ENCODE measurements around the gene GNA12. TPM values are rescaled to one million over a fixed set of nuclear protein-coding genes. Genes with fewer than 3 reads are reported as not detected.

GNA12 gene
- total RNA-seq, 4 donors from 2014 or later, result 4.6 to 14.0 (median 8.9) TPM

GRCh38 chr7:2864204-2864985 is 20.3 kb upstream of the GNA12 start:
- intact Hi-C loops (cut with DNase I; ENCODE audit: low total_unique reads), result no loop called here
- H3K4me3 ChIP-seq (ENCODE audit: low read depth, poor library complexity, severe bottlenecking), result no peak overlapping the region
- no peak for DNase-seq (ENCODE audit: low spot score in 2 of 2)
- TF ChIP-seq CTCF (IDR thresholded peaks at IDR 0.05), result no peak
- no peak for TF ChIP-seq POLR2A (IDR thresholded peaks at IDR 0.05)
- 84 to 86% methylated on average over 12 of the region's 12 CpGs for WGBS, 2 donors

GRCh38 chr7:2863461-2864066 is 19.5 kb upstream of the GNA12 start:
- TF ChIP-seq POLR2A (IDR thresholded peaks at IDR 0.05), result no peak
- TF ChIP-seq CTCF (IDR thresholded peaks at IDR 0.05), result no peak
- 46 to 55% methylated on average over 14 to 16 of the region's 18 CpGs for WGBS, 2 donors
- peak; percentile 65 to 94 for DNase-seq (ENCODE audit: low spot score in 2 of 2)
- no peak overlapping the region for H3K4me3 ChIP-seq (ENCODE audit: low read depth, poor library complexity, severe bottlenecking)
- intact Hi-C loops (cut with DNase I; ENCODE audit: low total_unique reads), result no loop called here

DNA sequence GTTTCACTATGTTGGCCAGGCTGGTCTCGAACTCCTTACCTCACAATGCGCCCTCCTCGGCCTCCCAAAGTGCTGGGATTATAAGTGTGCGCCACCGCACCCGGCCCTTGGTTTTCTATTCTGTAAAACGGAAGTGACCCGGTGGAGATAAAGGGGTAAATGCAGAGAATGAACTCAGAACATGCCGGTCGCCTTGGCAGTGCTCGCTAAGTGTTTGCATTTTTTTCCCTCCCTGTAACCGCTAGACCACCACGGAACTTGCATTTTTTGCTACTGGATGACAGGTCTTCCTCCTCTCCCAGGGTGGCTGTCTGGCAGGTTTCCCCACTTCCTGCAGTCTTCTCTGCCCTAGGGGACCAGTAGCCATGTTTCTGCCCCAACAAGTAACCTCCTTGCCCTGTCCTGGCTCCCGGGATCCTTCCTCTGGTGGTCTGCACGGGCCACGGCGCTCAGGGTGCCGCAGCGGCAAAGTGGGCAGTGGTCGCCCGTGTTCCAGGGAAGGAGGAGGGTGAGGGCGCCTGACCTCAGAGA is 18.8 kb upstream of the GNA12 start:
- TF ChIP-seq POLR2A (IDR thresholded peaks at IDR 0.05) (no peak), CTCF (IDR thresholded peaks at IDR 0.05) (no peak)
- WGBS, 2 donors, result 83 to 88% methylated on average over 22 of the region's 22 CpGs
- intact Hi-C loops (cut with DNase I; ENCODE audit: low total_unique reads), result no loop called here
- no peak overlapping the region for H3K4me3 ChIP-seq (ENCODE audit: low read depth, poor library complexity, severe bottlenecking)
- DNase-seq (ENCODE audit: low spot score in 2 of 2), result no peak

GRCh38 chr7:2861509-2861908 is 17.4 kb upstream of the GNA12 start:
- intact Hi-C loops (cut with DNase I; ENCODE audit: low total_unique reads), result no loop called here
- no peak for DNase-seq (ENCODE audit: low spot score in 2 of 2)
- no peak overlapping the region for H3K4me3 ChIP-seq (ENCODE audit: low read depth, poor library complexity, severe bottlenecking)
- 89 to 91% methylated on average over 4 of the region's 4 CpGs for WGBS, 2 donors
- no peak for TF ChIP-seq CTCF (IDR thresholded peaks at IDR 0.05)
- TF ChIP-seq POLR2A (IDR thresholded peaks at IDR 0.05), result no peak

DNA sequence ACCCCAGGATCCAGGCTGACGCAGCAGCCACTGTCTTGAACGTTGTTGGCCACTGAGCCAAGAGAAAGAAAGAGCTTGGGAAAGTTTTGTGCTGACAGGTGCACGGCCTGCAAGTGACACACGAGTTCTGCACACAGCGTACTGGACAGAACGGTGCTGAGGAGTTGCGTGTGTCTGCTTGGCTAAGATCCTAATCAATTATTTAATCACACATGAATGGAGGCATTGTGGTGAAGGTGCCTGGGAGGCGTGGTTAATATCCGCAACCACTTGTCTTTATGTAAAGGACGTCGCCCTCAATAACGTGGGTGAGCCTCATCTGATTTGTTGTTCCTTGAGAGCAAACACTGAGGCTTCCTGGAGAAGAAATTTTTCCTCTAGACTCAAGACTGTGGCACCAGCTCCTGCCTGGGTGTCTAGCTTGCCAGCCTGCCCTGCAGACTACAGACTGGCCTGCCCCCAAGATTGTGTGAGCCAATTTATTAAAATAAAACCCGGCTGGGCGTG is 16.6 kb upstream of the GNA12 start:
- TF ChIP-seq CTCF (IDR thresholded peaks at IDR 0.05) (no peak), POLR2A (IDR thresholded peaks at IDR 0.05) (no peak)
- H3K4me3 ChIP-seq (ENCODE audit: low read depth, poor library complexity, severe bottlenecking), result no peak overlapping the region
- WGBS, 2 donors, result 53 to 58% methylated on average over 14 of the region's 14 CpGs
- intact Hi-C loops (cut with DNase I; ENCODE audit: low total_unique reads), result no loop called here
- no peak for DNase-seq (ENCODE audit: low spot score in 2 of 2)

Measured in lower leg skin (tissue), 4 donors.